Upper lobe of right lung (tissue), 1 donor: ENCODE measurements around the gene LRFN4. TPM values are rescaled to one million over a fixed set of nuclear protein-coding genes. Genes with fewer than 3 reads are reported as not detected.

Experiments used
- ATAC-seq: fragments of 200-7000 bp; cut with Tn5 transposase; one replicate; pipeline ENCODE4 v1.9.1; 2020; ENCODE audit warnings: mild to moderate bottlenecking, moderate library complexity
- DNase-seq: peaks from one replicate; pipeline ENCODE4 v3.0.0-alpha.2; 2020
- H3K27ac ChIP-seq: fragments of 200-600 bp; one replicate; pipeline ENCODE4 v1.8.0; 2022
- H3K27me3 ChIP-seq: fragments of 200-600 bp; one replicate; pipeline ENCODE4 v1.8.0; 2022; ENCODE audit warnings: mild to moderate bottlenecking
- H3K36me3 ChIP-seq: fragments of 200-600 bp; one replicate; pipeline ENCODE4 v1.8.0; 2022
- H3K4me1 ChIP-seq: fragments of 200-600 bp; one replicate; pipeline ENCODE4 v1.8.0; 2022
- H3K4me3 ChIP-seq: fragments of 200-600 bp; one replicate; pipeline ENCODE4 v1.8.0; 2022; ENCODE audit warnings: mild to moderate bottlenecking
- H3K9me3 ChIP-seq: fragments of 200-600 bp; one replicate; pipeline ENCODE4 v1.8.0; 2022
- CTCF ChIP-seq: fragments of 200-600 bp; IDR thresholded peaks from one replicate; pipeline ENCODE4 v1.8.0; 2022; ENCODE audit warnings: antibody characterized with exemption
- intact Hi-C: fragments of 100-400 bp; cut with DNase I; formaldehyde crosslinking; loops from one replicate; pipeline ENCODE4 v1.11.0; 2022
- total RNA-seq: library from RNA; stranded (reverse); fragmentation: NEBNext Ultra II Directional; extraction: Animal tissue kit (Norgen Biotek cat#: 25700); gene quantifications from one replicate; pipeline ENCODE4 v1.2.1, GENCODE V29; 2021
- donor health status: DM: no; HTN: yes; CAD: no; lungs with severe emphysema.

Gene LRFN4
- total RNA-seq, 1 donor from 2014 or later = 14.0 TPM

DNA sequence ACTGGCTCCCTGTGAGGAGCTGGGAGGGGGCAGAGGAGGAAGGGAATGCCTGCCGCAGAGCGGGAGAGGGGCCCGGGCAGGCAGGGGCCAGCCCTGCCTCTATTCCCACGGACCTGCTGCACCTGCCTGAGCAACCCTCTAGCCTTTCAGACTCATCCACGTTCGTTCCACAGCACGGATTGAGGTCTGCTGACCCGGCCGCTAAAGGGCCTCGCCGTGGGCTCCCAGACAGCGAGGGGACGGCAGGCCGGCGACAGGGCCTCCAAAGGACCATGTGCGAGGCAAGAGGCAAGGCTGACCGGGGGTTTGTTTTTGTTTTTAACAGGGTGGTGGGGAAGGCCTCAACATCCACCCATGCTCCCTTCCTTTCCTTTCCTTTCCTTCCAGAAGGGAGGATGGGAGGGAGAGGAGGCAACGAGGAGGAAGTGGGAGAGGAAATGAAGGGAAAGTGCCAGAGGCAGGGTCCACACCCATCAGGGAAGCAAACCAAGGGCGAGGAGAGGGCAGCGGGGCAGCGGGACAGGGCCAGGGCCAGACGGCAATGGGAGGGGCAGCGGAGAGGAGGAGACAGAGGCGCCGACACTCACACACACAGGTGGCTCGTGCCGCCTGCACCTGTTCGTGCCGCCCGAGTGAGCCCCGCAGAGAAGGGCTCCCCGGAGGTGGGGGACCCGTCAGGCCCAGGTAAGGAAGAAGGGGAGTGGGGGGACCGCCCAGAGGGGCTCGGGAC lies 7.5 kb downstream of the LRFN4 start:
- Histone ChIP-seq H3K27me3 (no peaks in the 10 kb centered on the region), H3K9me3 (no peaks in the 10 kb centered on the region), H3K4me1 (no peaks in the 10 kb centered on the region), H3K4me3 (no peak overlapping the region), H3K27ac (no peak overlapping the region), H3K36me3 (no peaks in the 10 kb centered on the region)
- no peak for TF ChIP-seq CTCF
- DNase-seq = no peak
- intact Hi-C loops = no loop called here
- ATAC-seq = no peak

DNA sequence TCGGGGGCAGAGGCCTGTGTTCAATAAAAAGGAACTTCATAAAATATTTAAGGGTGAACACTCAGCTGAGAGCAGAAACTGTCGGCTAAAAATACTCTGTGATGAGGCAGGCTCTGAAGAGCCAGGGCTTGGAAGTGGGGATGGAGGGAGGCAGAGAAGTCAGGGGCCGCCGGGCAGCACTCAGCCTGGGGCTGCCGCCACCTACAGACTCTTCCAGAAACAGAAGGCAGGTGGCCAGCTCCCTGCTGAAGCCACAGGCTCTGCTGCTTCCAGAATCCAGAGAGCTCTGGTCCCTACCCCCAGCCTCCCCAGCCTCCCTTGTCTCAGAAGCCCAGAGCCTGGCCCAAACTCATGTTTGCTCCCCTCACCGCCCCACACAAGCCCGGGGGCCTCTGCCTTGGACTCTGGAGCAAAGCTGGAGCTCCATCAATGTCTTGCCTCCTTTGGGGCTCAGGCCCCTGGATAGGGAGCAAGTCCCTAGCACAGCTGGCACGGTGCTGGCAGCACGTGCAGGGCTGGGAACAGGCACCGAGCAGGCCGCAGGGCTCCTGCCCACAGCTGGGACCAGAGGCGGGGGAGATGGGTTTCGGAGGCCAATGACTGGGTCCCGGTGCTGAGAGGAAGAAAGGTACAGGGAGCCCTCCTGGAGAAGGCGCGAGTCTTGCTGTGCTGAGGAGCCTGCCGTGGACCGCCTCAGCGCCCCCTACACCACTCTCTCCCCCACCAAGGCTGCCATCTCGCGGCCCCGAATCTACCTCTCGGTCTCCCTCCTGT lies 8.2 kb downstream of the LRFN4 start:
- Histone ChIP-seq H3K27me3 (no peaks in the 10 kb centered on the region), H3K4me1 (no peaks in the 10 kb centered on the region), H3K27ac (no peak overlapping the region), H3K36me3 (no peaks in the 10 kb centered on the region), H3K4me3 (no peak overlapping the region), H3K9me3 (no peaks in the 10 kb centered on the region)
- DNase-seq (no peak), ATAC-seq (no peak)
- no peak for TF ChIP-seq CTCF
- intact Hi-C loops = no loop called here

- Histone ChIP-seq H3K4me1 (no peaks in the 10 kb centered on the region), H3K36me3 (no peaks in the 10 kb centered on the region), H3K9me3 (no peaks in the 10 kb centered on the region), H3K27ac (no peak overlapping the region), H3K27me3 (no peaks in the 10 kb centered on the region), H3K4me3 (no peak overlapping the region)
- intact Hi-C loops = no loop called here
- ATAC-seq (no peak), DNase-seq (no peak)
- no peak for TF ChIP-seq CTCF
Observed at GRCh38 chr11:66866007-66866406, 9.1 kb downstream of the LRFN4 start.

DNA sequence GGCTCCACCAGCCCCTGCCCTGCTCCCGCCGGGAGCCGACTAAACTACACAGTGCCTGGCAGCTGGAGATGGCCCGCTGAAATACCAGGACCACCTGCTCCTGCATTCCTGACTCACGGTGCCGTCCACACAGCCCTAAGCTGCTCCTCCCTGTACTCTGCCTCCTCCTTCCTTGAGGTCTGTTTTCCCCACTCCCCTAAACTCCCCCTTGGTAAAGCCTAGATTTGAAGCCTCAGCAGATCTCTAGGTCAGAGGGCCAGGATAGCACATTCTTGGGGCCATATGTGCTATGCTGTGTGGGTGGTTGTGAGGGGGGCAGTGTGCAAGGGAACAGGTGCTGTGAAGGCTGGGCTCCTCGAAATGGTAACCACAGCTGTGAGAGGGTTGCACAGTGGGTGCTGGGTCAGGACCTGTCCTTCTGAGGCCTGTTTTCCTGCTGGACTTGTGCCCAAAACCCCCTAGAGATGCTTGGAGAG lies 9.7 kb downstream of the LRFN4 start:
- H3K4me1 ChIP-seq = no peaks in the 10 kb centered on the region
- no peak for DNase-seq
- H3K36me3 ChIP-seq = no peaks in the 10 kb centered on the region
- H3K27me3 ChIP-seq = no peaks in the 10 kb centered on the region
- no peaks in the 10 kb centered on the region for H3K9me3 ChIP-seq
- no peak for TF ChIP-seq CTCF
- no peak for ATAC-seq
- H3K27ac ChIP-seq = no peak overlapping the region
- intact Hi-C loops = no loop called here
- no peak overlapping the region for H3K4me3 ChIP-seq

DNA sequence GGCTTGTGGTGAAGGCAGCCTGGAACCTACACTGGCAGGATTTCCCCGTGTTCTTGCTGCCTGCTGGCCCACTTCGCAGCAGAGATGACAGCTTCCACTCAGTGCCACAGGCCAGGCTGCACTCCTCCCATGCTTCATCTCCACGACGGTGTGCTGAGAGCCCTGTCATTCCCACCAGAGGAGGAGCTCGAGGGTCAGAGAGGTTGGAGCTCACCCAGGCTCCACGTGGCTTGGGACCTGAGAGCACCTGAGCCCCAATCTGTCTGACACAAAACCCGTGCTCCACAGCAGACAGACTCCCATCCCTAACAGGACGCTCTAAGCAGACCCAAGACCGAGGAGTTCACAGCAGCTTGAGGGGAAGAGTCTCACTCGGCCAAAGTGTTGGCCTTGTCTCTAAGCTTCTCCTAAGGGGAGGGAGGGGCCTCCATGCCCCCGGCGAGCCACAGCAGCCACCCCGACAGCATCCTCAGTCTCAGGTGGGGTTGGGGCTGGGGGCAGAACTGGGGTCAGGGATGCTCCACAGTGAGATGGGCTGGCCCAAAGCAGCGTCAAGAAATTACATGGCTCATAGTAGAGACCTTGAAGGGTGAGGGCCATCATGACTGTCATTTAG lies 10.7 kb downstream of the LRFN4 start:
- H3K4me3 ChIP-seq = no peak overlapping the region
- no peaks in the 10 kb centered on the region for H3K4me1 ChIP-seq
- intact Hi-C loops = no loop called here
- no peaks in the 10 kb centered on the region for H3K9me3 ChIP-seq
- ATAC-seq (no peak), DNase-seq (no peak)
- H3K27me3 ChIP-seq = no peaks in the 10 kb centered on the region
- no peaks in the 10 kb centered on the region for H3K36me3 ChIP-seq
- no peak overlapping the region for H3K27ac ChIP-seq
- no peak for TF ChIP-seq CTCF
